CD4-positive, alpha-beta T cell treated with Interleukin-10 for 1 hour (primary cell): ENCODE results near the gene SCGB3A1.

Experiments
- DNase-seq: peaks from one replicate; pipeline ENCODE4 v3.0.0-alpha.2; 2020

The SCGB3A1 gene

GRCh38 chr5:180603076-180603594, 11.8 kb upstream of the SCGB3A1 start:
- no peak for DNase-seq

GRCh38 chr5:180602481-180603075, 11.3 kb upstream of the SCGB3A1 start:
- DNase-seq = no peak

- DNase-seq = no peak
These were observed 10.5 kb upstream of the SCGB3A1 start for GRCh38 chr5:180601591-180602480.

- no peak for DNase-seq
These were observed 9.3 kb upstream of the SCGB3A1 start for GRCh38 chr5:180600554-180601041.

GRCh38 chr5:180599981-180600553, 8.8 kb upstream of the SCGB3A1 start:
- no peak for DNase-seq

GRCh38 chr5:180599590-180599914, 8.3 kb upstream of the SCGB3A1 start:
- DNase-seq = no peak

GRCh38 chr5:180598797-180599589, 7.7 kb upstream of the SCGB3A1 start:
- DNase-seq = no peak

- DNase-seq = no peak
These were observed 7.0 kb upstream of the SCGB3A1 start for GRCh38 chr5:180598316-180598701.

GRCh38 chr5:180596668-180597231, 5.5 kb upstream of the SCGB3A1 start:
- no peak for DNase-seq

GRCh38 chr5:180596115-180596667, 4.9 kb upstream of the SCGB3A1 start:
- no peak for DNase-seq

- no peak for DNase-seq
These were observed 4.2 kb upstream of the SCGB3A1 start for GRCh38 chr5:180595381-180596114.

GRCh38 chr5:180595046-180595379, 3.7 kb upstream of the SCGB3A1 start:
- no peak for DNase-seq

- DNase-seq = no peak
These were observed 3.2 kb upstream of the SCGB3A1 start for GRCh38 chr5:180594311-180595045.

- DNase-seq = no peak
These were observed 2.3 kb upstream of the SCGB3A1 start for GRCh38 chr5:180593446-180594206.

GRCh38 chr5:180592176-180592575, 877 bp upstream of the SCGB3A1 start:
- no peak for DNase-seq

- no peak for DNase-seq
These were observed 572 bp downstream of the SCGB3A1 start for GRCh38 chr5:180590543-180591310.

- no peak for DNase-seq
These were observed 1.3 kb downstream of the SCGB3A1 start for GRCh38 chr5:180589771-180590542.

GRCh38 chr5:180586870-180587269, 4.4 kb downstream of the SCGB3A1 start:
- DNase-seq = no peak

GRCh38 chr5:180586204-180586603, 5.1 kb downstream of the SCGB3A1 start:
- DNase-seq = no peak
